RWPE2 (cell line): Measurements from ENCODE around the gene RAD51D.

Experiments used
- ATAC-seq: fragments of 200-7000 bp; cut with Tn5 transposase; 3 replicates; pipeline ENCODE4 v1.9.1; 2021; ENCODE audit warnings: low read depth
- DNase-seq: peaks from one replicate; pipeline ENCODE4 v3.0.0-alpha.2; 2020; ENCODE audit warnings: low spot score
- H3K27ac ChIP-seq: fragments of 450-650 bp; 2 replicates; pipeline ENCODE4 v1.5.1; 2017; ENCODE audit warnings: mild to moderate bottlenecking; ENCODE audit not compliant: poor library complexity, severe bottlenecking
- H3K27me3 ChIP-seq: fragments of 250-450 bp; sonication (Bioruptor Pico); 2 replicates; pipeline ENCODE4 v1.5.1; 2021; ENCODE audit warnings: mild to moderate bottlenecking, moderate library complexity; ENCODE audit not compliant: insufficient read depth, poor library complexity, severe bottlenecking
- H3K36me3 ChIP-seq: fragments of 250-450 bp; sonication (Bioruptor Pico); 2 replicates; pipeline ENCODE4 v1.5.1; 2020; ENCODE audit warnings: low read depth, mild to moderate bottlenecking, moderate library complexity
- H3K4me1 ChIP-seq: fragments of 250-450 bp; sonication (Bioruptor Pico); 2 replicates; pipeline ENCODE4 v1.5.1; 2021; ENCODE audit warnings: mild to moderate bottlenecking, moderate library complexity; ENCODE audit not compliant: insufficient read depth, poor library complexity, severe bottlenecking
- H3K4me3 ChIP-seq: fragments of 250-450 bp; sonication (Bioruptor Pico); 2 replicates; pipeline ENCODE4 v1.5.1; 2021; ENCODE audit warnings: mild to moderate bottlenecking, moderate library complexity; ENCODE audit not compliant: severe bottlenecking
- H3K9me3 ChIP-seq: fragments of 250-450 bp; sonication (Bioruptor Pico); 2 replicates; pipeline ENCODE4 v1.5.1; 2021; ENCODE audit warnings: mild to moderate bottlenecking, moderate library complexity; ENCODE audit not compliant: severe bottlenecking
- TF ChIP-seq, protein P1 (sequence below): fragments of 450-650 bp; IDR thresholded peaks from one replicate; pipeline ENCODE4 v1.5.1; 2017; ENCODE audit warnings: mild to moderate bottlenecking, moderate library complexity; ENCODE audit not compliant: poor library complexity, severe bottlenecking

RAD51D gene

GRCh38 chr17:35056013-35056412, 63.6 kb downstream of the RAD51D start:
- no peak overlapping the region for H3K27ac ChIP-seq
- peaks cover 12% of the 10 kb centered on the region for H3K4me1 ChIP-seq
- H3K27me3 ChIP-seq: no peaks in the 10 kb centered on the region
- peaks cover 2% of the 10 kb centered on the region; the same call in 1 of the 2 replicates for H3K36me3 ChIP-seq
- ATAC-seq (no peak), DNase-seq (no peak)
- no peaks in the 10 kb centered on the region for H3K9me3 ChIP-seq
- no peak overlapping the region for H3K4me3 ChIP-seq
- TF ChIP-seq, protein P1, sequence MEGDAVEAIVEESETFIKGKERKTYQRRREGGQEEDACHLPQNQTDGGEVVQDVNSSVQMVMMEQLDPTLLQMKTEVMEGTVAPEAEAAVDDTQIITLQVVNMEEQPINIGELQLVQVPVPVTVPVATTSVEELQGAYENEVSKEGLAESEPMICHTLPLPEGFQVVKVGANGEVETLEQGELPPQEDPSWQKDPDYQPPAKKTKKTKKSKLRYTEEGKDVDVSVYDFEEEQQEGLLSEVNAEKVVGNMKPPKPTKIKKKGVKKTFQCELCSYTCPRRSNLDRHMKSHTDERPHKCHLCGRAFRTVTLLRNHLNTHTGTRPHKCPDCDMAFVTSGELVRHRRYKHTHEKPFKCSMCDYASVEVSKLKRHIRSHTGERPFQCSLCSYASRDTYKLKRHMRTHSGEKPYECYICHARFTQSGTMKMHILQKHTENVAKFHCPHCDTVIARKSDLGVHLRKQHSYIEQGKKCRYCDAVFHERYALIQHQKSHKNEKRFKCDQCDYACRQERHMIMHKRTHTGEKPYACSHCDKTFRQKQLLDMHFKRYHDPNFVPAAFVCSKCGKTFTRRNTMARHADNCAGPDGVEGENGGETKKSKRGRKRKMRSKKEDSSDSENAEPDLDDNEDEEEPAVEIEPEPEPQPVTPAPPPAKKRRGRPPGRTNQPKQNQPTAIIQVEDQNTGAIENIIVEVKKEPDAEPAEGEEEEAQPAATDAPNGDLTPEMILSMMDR: no peak

- peaks cover 10% of the 10 kb centered on the region for H3K4me1 ChIP-seq
- DNase-seq: no peak
- no peaks in the 10 kb centered on the region for H3K36me3 ChIP-seq
- H3K27ac ChIP-seq: no peak overlapping the region
- H3K27me3 ChIP-seq: no peaks in the 10 kb centered on the region
- no peaks in the 10 kb centered on the region for H3K9me3 ChIP-seq
- TF ChIP-seq, protein P1: no peak
- no peak for ATAC-seq
- H3K4me3 ChIP-seq: no peak overlapping the region
Measured at GRCh38 chr17:35053204-35053603, 66.5 kb downstream of the RAD51D start.

DNA sequence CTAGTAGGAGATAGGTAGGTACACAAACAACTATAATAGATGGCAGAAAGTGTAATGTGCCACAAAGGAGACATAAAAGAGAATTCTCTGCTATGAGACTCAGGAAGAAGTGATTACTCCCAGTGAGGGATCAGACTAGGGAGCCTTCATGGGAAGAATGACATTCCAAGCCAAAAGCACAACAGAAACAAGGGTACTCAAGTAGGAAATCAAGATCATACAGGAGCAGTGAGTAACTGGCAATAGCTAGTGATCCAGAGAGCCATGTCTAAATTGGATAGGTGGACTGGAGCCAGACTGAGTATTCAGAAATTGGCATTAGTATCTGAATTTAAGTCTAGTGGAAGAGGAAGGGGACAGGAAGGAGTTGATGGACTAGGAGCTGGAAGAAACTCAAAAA, 66.9 kb downstream of the RAD51D start:
- H3K4me1 ChIP-seq: peaks cover 6% of the 10 kb centered on the region
- ATAC-seq (no peak), DNase-seq (no peak)
- no peaks in the 10 kb centered on the region for H3K27me3 ChIP-seq
- TF ChIP-seq, protein P1: no peak
- no peaks in the 10 kb centered on the region for H3K9me3 ChIP-seq
- H3K4me3 ChIP-seq: no peak overlapping the region
- H3K27ac ChIP-seq: no peak overlapping the region
- no peaks in the 10 kb centered on the region for H3K36me3 ChIP-seq

- ATAC-seq (no peak), DNase-seq (no peak)
- TF ChIP-seq, protein P1: no peak
- Histone ChIP-seq H3K27ac (no peak overlapping the region), H3K9me3 (no peaks in the 10 kb centered on the region), H3K4me3 (no peak overlapping the region), H3K36me3 (no peaks in the 10 kb centered on the region), H3K4me1 (peaks cover 1% of the 10 kb centered on the region), H3K27me3 (no peaks in the 10 kb centered on the region)
Measured at GRCh38 chr17:35052241-35052610, 67.4 kb downstream of the RAD51D start.

DNA sequence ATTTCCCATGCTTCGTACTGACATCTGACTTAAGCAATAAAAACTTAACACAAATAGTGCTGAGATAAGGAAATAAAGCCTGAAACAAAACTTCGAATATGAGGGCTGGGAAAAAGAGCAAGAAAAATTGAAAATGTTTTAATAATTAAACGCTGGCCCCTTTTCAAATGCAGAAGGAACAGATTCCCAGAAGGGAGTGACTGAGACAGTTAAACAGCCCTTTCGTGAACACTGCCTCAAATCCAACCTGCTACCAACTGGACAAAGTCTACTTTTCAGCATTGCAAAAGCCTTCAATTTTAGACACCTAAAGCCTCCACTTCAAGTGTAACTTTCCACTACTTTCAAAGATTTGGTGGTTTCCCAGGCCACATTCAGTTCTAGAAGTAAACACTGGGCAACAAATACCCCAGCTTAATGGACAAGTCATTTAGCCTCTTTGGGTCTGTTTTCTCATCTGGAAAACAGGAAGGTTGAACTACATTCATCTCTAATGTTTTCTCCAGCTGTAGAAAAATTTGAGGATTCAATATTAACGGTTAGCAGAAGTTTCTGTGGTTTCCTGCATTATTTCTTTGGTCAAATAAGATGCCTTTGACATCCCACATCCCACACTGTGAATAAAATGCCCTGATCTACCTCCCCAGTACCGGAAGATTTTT, 68.0 kb downstream of the RAD51D start:
- no peaks in the 10 kb centered on the region for H3K27me3 ChIP-seq
- ATAC-seq: no peak
- no peaks in the 10 kb centered on the region for H3K9me3 ChIP-seq
- peaks cover 3% of the 10 kb centered on the region for H3K4me1 ChIP-seq
- DNase-seq: no peak
- TF ChIP-seq, protein P1: no peak
- no peak overlapping the region for H3K27ac ChIP-seq
- H3K36me3 ChIP-seq: no peaks in the 10 kb centered on the region
- no peak overlapping the region for H3K4me3 ChIP-seq
